B cell (primary cell): ENCODE results near the gene NOL11. TPM values are rescaled to one million over a fixed set of nuclear protein-coding genes. Genes with fewer than 3 reads are reported as not detected.

ENCODE experiments used
- ATAC-seq: fragments of 200-7000 bp; cut with Tn5 transposase; one replicate; pipeline ENCODE4 v1.10.0; 2021; ENCODE audit warnings: low read depth, mild to moderate bottlenecking, moderate number of reproducible peaks, moderate library complexity
- CTCF ChIA-PET: fragments of 350-600 bp; sonication (Branson Sonifier 250); formaldehyde crosslinking; loops from one replicate; lab custom pipeline; 2021; ENCODE audit warnings: antibody characterized with exemption, inconsistent platforms; lab: Charles Lee
- POLR2A ChIA-PET: fragments of 350-600 bp; sonication (Branson Sonifier 250); formaldehyde crosslinking; loops from one replicate; lab custom pipeline; 2021; ENCODE audit warnings: antibody characterized with exemption; lab: Charles Lee
- DNase-seq: peaks from one replicate; pipeline ENCODE4 v3.0.0; 2013
- H2AFZ ChIP-seq: 2 replicates; pipeline ENCODE4 v1.6.1; 2012; ENCODE audit warnings: mild to moderate bottlenecking, low read depth, low read length; ENCODE audit not compliant: insufficient read depth, poor library complexity, severe bottlenecking
- H3K27ac ChIP-seq, 2 donors: 1 replicate in 1 of 2; 2 replicates in 1 of 2; pipeline ENCODE4 v1.5.1; 2012 to 2013; ENCODE audit warnings: low read length in 2 of 2, mild to moderate bottlenecking in 2 of 2, moderate library complexity in 1 of 2
- H3K27me3 ChIP-seq, 4 experiments: fragments of 200-600 bp in 1 of 4; sonication (generic) in 1 of 4; replicated peaks in 1 of 4; 1 replicate in 2 of 4; 2 replicates in 2 of 4; pipeline versions ENCODE4 v1.6.1 to v1.7.0; 2013 to 2016; ENCODE audit warnings: low read length in 3 of 4, mild to moderate bottlenecking in 2 of 4, mixed read lengths in 1 of 4, moderate library complexity in 1 of 4; ENCODE audit not compliant: insufficient read depth in 4 of 4, control insufficient read depth in 3 of 4; ENCODE audit errors: control extremely low read depth in 1 of 4
- H3K36me3 ChIP-seq, 2 experiments: replicated peaks in 1 of 2; 1 replicate in 1 of 2; 2 replicates in 1 of 2; pipeline versions ENCODE4 v1.6.1 to v1.7.1; 2013; ENCODE audit warnings: low read length in 1 of 2; ENCODE audit not compliant: insufficient read depth in 2 of 2, control insufficient read depth in 1 of 2; ENCODE audit errors: control extremely low read depth in 1 of 2, extremely low read depth in 1 of 2
- H3K4me1 ChIP-seq, 2 donors: fragments of 200-600 bp in 1 of 2; sonication (generic) in 1 of 2; 1 replicate in 1 of 2; 2 replicates in 1 of 2; pipeline versions ENCODE4 v1.5.1 to v1.6.1; 2013 to 2017; ENCODE audit warnings: low read length in 2 of 2; ENCODE audit not compliant: control insufficient read depth in 2 of 2, insufficient read depth in 2 of 2
- H3K4me2 ChIP-seq: replicated peaks from 2 replicates; pipeline ENCODE3; 2012; ENCODE audit warnings: mild to moderate bottlenecking, low read depth, low read length; ENCODE audit not compliant: poor library complexity, severe bottlenecking
- H3K4me3 ChIP-seq, 5 experiments: fragments of 200-600 bp in 1 of 5; sonication (generic) in 1 of 5; 1 replicate in 3 of 5; 2 replicates in 2 of 5; pipeline versions ENCODE4 v1.5.1 to v1.7.0; 2011 to 2016; ENCODE audit warnings: low read length in 4 of 5, mild to moderate bottlenecking in 4 of 5, low read depth in 2 of 5, control low read depth in 1 of 5, moderate library complexity in 1 of 5; ENCODE audit not compliant: insufficient read depth in 1 of 5; ENCODE audit errors: control extremely low read depth in 1 of 5, extremely low read depth in 1 of 5
- H3K79me2 ChIP-seq: fragments of 200-600 bp; sonication (generic); one replicate; pipeline ENCODE4 v1.6.0; 2016; ENCODE audit warnings: low read length; ENCODE audit not compliant: control insufficient read depth, insufficient read depth
- H3K9ac ChIP-seq: fragments of 200-600 bp; sonication (generic); 2 replicates; pipeline ENCODE4 v1.6.1; 2017; ENCODE audit warnings: mild to moderate bottlenecking, low read length, moderate library complexity
- H3K9me3 ChIP-seq, 3 donors: one replicate each; pipeline versions ENCODE4 v1.6.1 to v1.7.1; 2013; ENCODE audit warnings: low read length in 2 of 3; ENCODE audit not compliant: control insufficient read depth in 2 of 3, insufficient read depth in 1 of 3; ENCODE audit errors: control extremely low read depth in 1 of 3
- H4K20me1 ChIP-seq: 2 replicates; pipeline ENCODE4 v1.6.0; 2012; ENCODE audit warnings: mild to moderate bottlenecking, low read length; ENCODE audit not compliant: insufficient read depth, control insufficient read depth, poor library complexity, severe bottlenecking
- H3K27ac Mint-ChIP-seq: one replicate; pipeline ENCODE4 v1.8.0; 2021; ENCODE audit warnings: mixed read lengths
- H3K27me3 Mint-ChIP-seq: one replicate; pipeline ENCODE4 v1.8.0; 2021; ENCODE audit warnings: mixed read lengths
- H3K4me1 Mint-ChIP-seq: one replicate; pipeline ENCODE4 v1.8.0; 2021; ENCODE audit warnings: mixed read lengths
- H3K4me3 Mint-ChIP-seq: one replicate; pipeline ENCODE4 v1.8.0; 2021; ENCODE audit warnings: mixed read lengths
- H3K9me3 Mint-ChIP-seq: one replicate; pipeline ENCODE4 v1.8.0; 2022; ENCODE audit warnings: mixed read lengths; ENCODE audit not compliant: insufficient read depth
- CTCF ChIP-seq: fragments of 200-600 bp; IDR thresholded peaks from one replicate; pipeline ENCODE4 v1.8.0; 2022; ENCODE audit warnings: antibody characterized with exemption, mild to moderate bottlenecking
- EZH2 ChIP-seq: IDR thresholded peaks from 2 replicates; pipeline ENCODE4 v1.6.1; 2012; ENCODE audit warnings: borderline replicate concordance, low read depth, mild to moderate bottlenecking, moderate library complexity, low read length; ENCODE audit not compliant: insufficient read depth, poor library complexity, severe bottlenecking
- WGBS: methylation state at CpG from one replicate; pipeline ENCODE4 v1.1.5; 2013; ENCODE audit warnings: missing lambda C conversion rate; ENCODE audit not compliant: insufficient coverage; 5-methylcytosine and 5-hydroxymethylcytosine counted together
- intact Hi-C: fragments of 100-400 bp; cut with micrococcal nuclease; formaldehyde crosslinking; loops from one replicate; pipeline ENCODE4 v1.10.0; 2022
- polyA plus RNA-seq: library from polyadenylated mRNA; depleted of rRNA; stranded (reverse); fragments of >200 nt; gene quantifications from 2 replicates; pipeline ENCODE4 v1.2.3, GENCODE V29; 2012
- total RNA-seq, 2 donors: library from RNA; stranded (reverse); fragments of 120-200 nt in 1 of 2; gene quantifications; 1 replicate in 1 of 2; 2 replicates in 1 of 2; pipeline versions ENCODE4 v1.2.3 to v1.2.4, GENCODE V29; 2013 to 2022

The NOL11 gene
- total and polyA plus RNA-seq, 2 donors (not counting 1 experiment from before 2014, with no cell fraction given) = 20.3 to 59.1 TPM

GRCh38 chr17:67676305-67676704 lies 41.4 kb upstream of the NOL11 start:
- POLR2A ChIA-PET = interaction anchor here (0.7 kb wide), 1 partner anchor 287 kb away, joined by 3 read pairs; no protein-coding TSS in a partner anchor
- Histone ChIP-seq H3K9ac (no peak overlapping the region), H3K4me3 (no peak overlapping the region)

GRCh38 chr17:67678414-67678813 lies 39.3 kb upstream of the NOL11 start:
- ATAC-seq = no peak
- no peaks in the 10 kb centered on the region for H3K27me3 ChIP-seq
- intact Hi-C loops = no loop called here
- ChIA-PET POLR2A (no interaction called here), CTCF (interaction anchor here (0.7 to 0.9 kb wide), 2 partner anchors 10 to 302 kb away, joined by 3 read pairs; no protein-coding TSS in a partner anchor)
- peaks cover 0 to 2% of the 10 kb centered on the region in 2 experiments for H3K36me3 ChIP-seq
- H3K9me3 ChIP-seq = no peaks in the 10 kb centered on the region
- H3K4me3 ChIP-seq = no peak overlapping the region
- Mint-ChIP-seq H3K4me3 (no peak overlapping the region), H3K27me3 (no peaks in the 10 kb centered on the region), H3K27ac (no peak overlapping the region), H3K4me1 (peaks cover 38% of the 10 kb centered on the region), H3K9me3 (no peaks in the 10 kb centered on the region)
- DNase-seq = no peak
- H3K27ac ChIP-seq = no peak overlapping the region
- H3K9ac ChIP-seq = no peak overlapping the region
- no peak overlapping the region for H2AFZ ChIP-seq
- H4K20me1 ChIP-seq = no peaks in the 10 kb centered on the region
- peaks cover 31% of the 10 kb centered on the region in 2 donors for H3K4me1 ChIP-seq
- no peak overlapping the region for H3K4me2 ChIP-seq
- TF ChIP-seq EZH2 (no peak), CTCF (no peak)
- 100% methylated on average over 1 of the region's 2 CpGs for WGBS
- no peaks in the 10 kb centered on the region for H3K79me2 ChIP-seq

More at GRCh38 chr17:67676305-67676704, 41.4 kb upstream of the NOL11 start:
- TF ChIP-seq EZH2 = no peak
- TF ChIP-seq CTCF = no peak
- Mint-ChIP-seq H3K9me3 (no peaks in the 10 kb centered on the region), H3K27me3 (no peaks in the 10 kb centered on the region), H3K27ac (no peak overlapping the region), H3K4me1 (peaks cover 31% of the 10 kb centered on the region), H3K4me3 (no peak overlapping the region)
- ATAC-seq (no peak), DNase-seq (no peak)
- no peaks in the 10 kb centered on the region for H3K27me3 ChIP-seq
- no peak overlapping the region for H3K27ac ChIP-seq
- H3K79me2 ChIP-seq = no peaks in the 10 kb centered on the region
- H2AFZ ChIP-seq = no peak overlapping the region
- CTCF ChIA-PET = no interaction called here
- peaks cover 29% of the 10 kb centered on the region in 2 donors for H3K4me1 ChIP-seq
- intact Hi-C loops = no loop called here
- no peak overlapping the region for H3K4me2 ChIP-seq
- H3K9me3 ChIP-seq = no peaks in the 10 kb centered on the region
- H3K36me3 ChIP-seq = peaks cover 0 to 2% of the 10 kb centered on the region in 2 experiments
- no peaks in the 10 kb centered on the region for H4K20me1 ChIP-seq
- WGBS = 61% methylated on average over 4 of the region's 4 CpGs
